Keratinocyte (primary cell): Measurements from ENCODE around the gene MCRIP2. TPM values are rescaled to one million over a fixed set of nuclear protein-coding genes. Genes with fewer than 3 reads are reported as not detected.

ENCODE experiments used
- DNase-seq: peaks from one replicate; pipeline ENCODE4 v3.0.0-alpha.2; 2011; ENCODE audit warnings: low read depth, missing footprints, low spot score
- FAIRE-seq: peaks from 2 replicates; lab custom pipeline; 2011; peaks lifted over from hg19 to GRCh38; lab: Jason Lieb, UNC
- H2AFZ ChIP-seq: 2 replicates; pipeline ENCODE4 v1.6.0; 2012; ENCODE audit warnings: low read length, control low read depth, inconsistent platforms; ENCODE audit not compliant: control insufficient read depth
- H3K27ac ChIP-seq: 2 replicates; pipeline ENCODE4 v1.5.1; 2011; ENCODE audit warnings: low read length; ENCODE audit not compliant: control insufficient read depth, insufficient read depth
- H3K27me3 ChIP-seq: 3 replicates; pipeline ENCODE4 v1.6.0; 2011; ENCODE audit warnings: low read length; ENCODE audit not compliant: control insufficient read depth, insufficient read depth; ENCODE audit errors: extremely low read depth
- H3K36me3 ChIP-seq, 2 experiments: 2 replicates in 1 of 2; 3 replicates in 1 of 2; pipeline ENCODE4 v1.5.1; 2011; ENCODE audit warnings: low read length in 2 of 2, mild to moderate bottlenecking in 1 of 2; ENCODE audit not compliant: control insufficient read depth in 2 of 2, insufficient read depth in 2 of 2; ENCODE audit errors: extremely low read depth in 1 of 2
- H3K4me1 ChIP-seq: 3 replicates; pipeline ENCODE4 v1.5.1; 2011; ENCODE audit warnings: low read length; ENCODE audit not compliant: control insufficient read depth, insufficient read depth; ENCODE audit errors: extremely low read depth
- H3K4me2 ChIP-seq: 3 replicates; pipeline ENCODE4 v1.6.0; 2011; ENCODE audit warnings: low read depth, low read length; ENCODE audit not compliant: control insufficient read depth, insufficient read depth; ENCODE audit errors: extremely low read depth
- H3K4me3 ChIP-seq, 3 experiments: fragments of 200-600 bp in 1 of 3; sonication (generic) in 1 of 3; 2 replicates in 2 of 3; 3 replicates in 1 of 3; pipeline ENCODE4 v1.5.1; 2011 to 2016; ENCODE audit warnings: low read length in 3 of 3, mild to moderate bottlenecking in 3 of 3, control low read depth in 2 of 3, inconsistent platforms in 1 of 3, low read depth in 1 of 3, mixed read lengths in 1 of 3, mixed run types in 1 of 3, moderate library complexity in 1 of 3; ENCODE audit not compliant: control insufficient read depth in 2 of 3, insufficient read depth in 2 of 3; ENCODE audit errors: extremely low read depth in 1 of 3
- H3K79me2 ChIP-seq: 2 replicates; pipeline ENCODE4 v1.6.0; 2012; ENCODE audit warnings: low read length; ENCODE audit not compliant: control insufficient read depth, insufficient read depth
- H3K9ac ChIP-seq: 3 replicates; pipeline ENCODE4 v1.6.0; 2011; ENCODE audit warnings: low read length; ENCODE audit not compliant: control insufficient read depth, insufficient read depth; ENCODE audit errors: extremely low read depth
- H3K9me1 ChIP-seq: 3 replicates; pipeline ENCODE4 v1.6.0; 2011; ENCODE audit warnings: low read length; ENCODE audit not compliant: control insufficient read depth, insufficient read depth; ENCODE audit errors: extremely low read depth
- H3K9me3 ChIP-seq: 2 replicates; pipeline ENCODE4 v1.5.1; 2012; ENCODE audit warnings: low read depth, low read length; ENCODE audit not compliant: control insufficient read depth
- H4K20me1 ChIP-seq: 3 replicates; pipeline ENCODE4 v1.6.0; 2011; ENCODE audit warnings: low read length; ENCODE audit not compliant: control insufficient read depth, insufficient read depth; ENCODE audit errors: extremely low read depth
- CTCF ChIP-seq, 3 experiments: IDR thresholded peaks in 1 of 3; conservative IDR thresholded peaks in 1 of 3; optimal IDR thresholded peaks in 1 of 3; 2 replicates in 2 of 3; 3 replicates in 1 of 3; pipeline versions ENCODE3 to v1.5.1; 2011; ENCODE audit warnings: low read length in 3 of 3, mild to moderate bottlenecking in 3 of 3, moderate library complexity in 2 of 3, control low read depth in 1 of 3, inconsistent platforms in 1 of 3; ENCODE audit not compliant: insufficient read depth in 2 of 3; ENCODE audit errors: extremely low read depth in 1 of 3
- EZH2 ChIP-seq: IDR thresholded peaks from one replicate; pipeline ENCODE4 v1.6.1; 2012; ENCODE audit warnings: inconsistent platforms, mild to moderate bottlenecking, low read length, moderate library complexity
- dilution Hi-C: fragments of 300-500 bp; cut with MboI; formaldehyde crosslinking; loops from one replicate; pipeline ENCODE4 v1.7.0; 2020; ENCODE audit warnings: low sequenced_read_pairs; ENCODE audit not compliant: extremely low pct_ligation_motif_present
- polyA plus RNA-seq, 5 experiments: library from polyadenylated mRNA; depleted of rRNA in 3 of 5; stranded (reverse) in 3 of 5; stranded (forward) in 1 of 5; unstranded in 1 of 5; fragments of >200 nt; gene quantifications; 1 replicate in 1 of 5; 2 replicates in 3 of 5; 3 replicates in 1 of 5; pipeline versions ENCODE4 v1.2.1 to v1.2.3, GENCODE V29; 2011 to 2012; ENCODE audit warnings: missing spikeins in 2 of 5, low read depth in 1 of 5, low replicate concordance in 1 of 5

MCRIP2 gene
- polyA plus RNA-seq, 1 donor (not counting 4 experiments of a cell fraction or from before 2014, with no cell fraction given), result 8.1 TPM

- DNase-seq, result no peak
- no peaks in the 10 kb centered on the region for H3K27me3 ChIP-seq
- H3K36me3 ChIP-seq, result peaks cover 2 to 3% of the 10 kb centered on the region in 2 experiments
- FAIRE-seq, result no peak
- no peaks in the 10 kb centered on the region for H3K4me1 ChIP-seq
- TF ChIP-seq CTCF (optimal IDR thresholded peaks at IDR 0.05 in 1 of 3, IDR thresholded peaks at IDR 0.05 in 1 of 3, conservative IDR thresholded peaks at IDR 0.05 in 1 of 3; ENCODE audit: extremely low read depth in 1 of 3, insufficient read depth in 2 of 3, low read length in 3 of 3) (no peak), EZH2 (no peak)
- H3K4me3 ChIP-seq, result no peak overlapping the region
- H3K9me1 ChIP-seq, result no peaks in the 10 kb centered on the region
- dilution Hi-C loops, result no loop called here
- H3K79me2 ChIP-seq, result peaks cover 18% of the 10 kb centered on the region
- no peaks in the 10 kb centered on the region for H4K20me1 ChIP-seq
- no peak overlapping the region for H3K27ac ChIP-seq
- no peaks in the 10 kb centered on the region for H3K9me3 ChIP-seq
- no peak overlapping the region for H3K4me2 ChIP-seq
- H3K9ac ChIP-seq, result no peak overlapping the region
- no peak overlapping the region for H2AFZ ChIP-seq
Observed at GRCh38 chr16:603933-604332, 37.7 kb upstream of the MCRIP2 start.

DNA sequence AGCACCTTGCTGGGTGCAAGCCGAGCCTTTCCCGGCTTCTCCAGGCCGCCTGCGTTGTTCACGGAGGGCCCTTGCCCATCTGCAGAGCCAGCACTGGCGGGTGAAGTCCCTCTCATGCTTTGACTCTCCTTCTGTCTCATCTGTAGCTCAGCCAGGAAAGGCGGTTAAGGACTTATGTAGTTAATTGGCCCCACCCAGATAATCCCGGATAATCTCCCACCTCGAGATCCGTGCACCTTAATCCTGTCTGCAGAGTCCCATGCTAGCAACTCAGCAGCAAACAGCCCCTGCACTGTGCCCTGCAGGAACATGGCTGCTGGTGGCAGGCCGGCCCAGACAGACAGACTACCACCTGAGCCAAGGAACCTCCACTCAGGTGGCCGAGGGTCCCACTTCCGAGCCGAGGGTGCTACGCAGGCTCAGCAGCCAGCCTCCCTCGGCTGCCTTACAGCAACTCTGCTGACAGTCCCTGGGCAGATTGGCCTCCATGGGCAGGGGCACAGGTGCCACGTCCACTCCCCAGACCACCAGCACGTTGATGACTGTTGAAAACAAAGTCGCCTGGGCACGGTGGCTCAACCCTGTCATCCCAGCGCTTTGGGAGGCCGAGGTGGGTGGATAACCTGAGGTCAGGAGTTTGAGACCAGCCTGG, 34.8 kb upstream of the MCRIP2 start:
- Histone ChIP-seq H4K20me1 (peaks cover 4% of the 10 kb centered on the region), H3K9me3 (no peaks in the 10 kb centered on the region), H3K4me3 (no peak overlapping the region), H3K9me1 (no peaks in the 10 kb centered on the region), H3K9ac (no peak overlapping the region), H3K4me1 (peaks cover 3% of the 10 kb centered on the region), H3K27ac (no peak overlapping the region), H3K79me2 (peaks cover 7% of the 10 kb centered on the region), H2AFZ (no peak overlapping the region), H3K4me2 (no peak overlapping the region), H3K36me3 (no peaks in the 10 kb centered on the region), H3K27me3 (no peaks in the 10 kb centered on the region)
- no peak for DNase-seq
- dilution Hi-C loops, result no loop called here
- no peak for FAIRE-seq
- TF ChIP-seq CTCF (optimal IDR thresholded peaks at IDR 0.05 in 1 of 3, IDR thresholded peaks at IDR 0.05 in 1 of 3, conservative IDR thresholded peaks at IDR 0.05 in 1 of 3; ENCODE audit: extremely low read depth in 1 of 3, insufficient read depth in 2 of 3, low read length in 3 of 3) (no peak), EZH2 (no peak)
